HG03439 (cell line): ENCODE measurements around the gene AKAP6.

Experiments
- ATAC-seq: cut with Tn5 transposase; IDR thresholded peaks from one replicate; pipeline ENCODE4 v1.9.1; 2021; ENCODE audit warnings: mild to moderate bottlenecking, moderate library complexity; ENCODE audit not compliant: unreplicated experiment

The AKAP6 gene

GRCh38 chr14:32405856-32406255 is 76.8 kb downstream of the AKAP6 start:
- ATAC-seq = no peak

GRCh38 chr14:32407130-32407529 is 78.0 kb downstream of the AKAP6 start:
- ATAC-seq = no peak

- no peak for ATAC-seq
Measured at GRCh38 chr14:32408018-32408417, 78.9 kb downstream of the AKAP6 start.

GRCh38 chr14:32412103-32412502 is 83.0 kb downstream of the AKAP6 start:
- no peak for ATAC-seq

- no peak for ATAC-seq
Measured at GRCh38 chr14:32412532-32412931, 83.4 kb downstream of the AKAP6 start.

- no peak for ATAC-seq
Measured at GRCh38 chr14:32413967-32414640, 85.0 kb downstream of the AKAP6 start.

GRCh38 chr14:32414808-32415255 is 85.7 kb downstream of the AKAP6 start:
- no peak for ATAC-seq

GRCh38 chr14:32417956-32418552 is 89.0 kb downstream of the AKAP6 start:
- no peak for ATAC-seq

- no peak for ATAC-seq
Measured at GRCh38 chr14:32419429-32419828, 90.3 kb downstream of the AKAP6 start.

GRCh38 chr14:32421781-32422180 is 92.7 kb downstream of the AKAP6 start:
- ATAC-seq = no peak

- no peak for ATAC-seq
Measured at GRCh38 chr14:32422440-32422839, 93.3 kb downstream of the AKAP6 start.

GRCh38 chr14:32426028-32426427 is 96.9 kb downstream of the AKAP6 start:
- no peak for ATAC-seq

GRCh38 chr14:32426586-32427388 is 97.7 kb downstream of the AKAP6 start:
- no peak for ATAC-seq

GRCh38 chr14:32427726-32428528 is 98.8 kb downstream of the AKAP6 start:
- no peak for ATAC-seq

GRCh38 chr14:32428875-32429274 is 99.8 kb downstream of the AKAP6 start:
- ATAC-seq = no peak

- no peak for ATAC-seq
Measured at GRCh38 chr14:32430326-32430725, 101.2 kb downstream of the AKAP6 start.

- ATAC-seq = no peak
Measured at GRCh38 chr14:32432813-32433538, 103.9 kb downstream of the AKAP6 start.

GRCh38 chr14:32434180-32434579 is 105.1 kb downstream of the AKAP6 start:
- ATAC-seq = no peak

GRCh38 chr14:32434880-32435279 is 105.8 kb downstream of the AKAP6 start:
- no peak for ATAC-seq

- no peak for ATAC-seq
Measured at GRCh38 chr14:32435411-32435810, 106.3 kb downstream of the AKAP6 start.
